GM19238 (cell line): ENCODE measurements around the gene SLN.

Experiments
- DNase-seq: peaks from one replicate; pipeline ENCODE4 v3.0.0; 2011; ENCODE audit warnings: low spot score; ENCODE audit not compliant: insufficient read length

Gene SLN

GRCh38 chr11:107719557-107720302 is 7.9 kb upstream of the SLN start:
- no peak for DNase-seq

- no peak for DNase-seq
These were observed 7.2 kb upstream of the SLN start for GRCh38 chr11:107719073-107719472.

- DNase-seq: no peak
These were observed 5.2 kb upstream of the SLN start for GRCh38 chr11:107716884-107717532.

DNA sequence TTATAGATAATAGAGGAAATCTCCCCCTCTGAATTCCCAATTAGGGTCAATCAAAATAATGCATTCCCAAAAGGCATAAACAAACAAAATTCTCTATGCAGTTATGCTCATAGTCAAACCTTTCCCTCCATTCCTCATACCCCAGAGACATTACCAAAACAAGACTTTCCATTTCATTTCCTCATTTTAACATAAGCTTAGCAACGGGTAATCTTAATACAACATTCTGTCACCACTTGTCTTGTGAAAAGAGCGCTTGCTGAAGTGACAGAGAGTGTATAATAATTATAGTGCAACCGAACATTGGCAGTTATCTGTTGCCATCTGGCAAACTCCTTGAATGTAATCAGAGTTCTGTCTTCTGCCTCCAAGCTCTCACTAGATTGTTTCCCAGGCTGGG is 1.2 kb upstream of the SLN start:
- DNase-seq: no peak

GRCh38 chr11:107710301-107710700 is 1.6 kb downstream of the SLN start:
- DNase-seq: no peak

DNA sequence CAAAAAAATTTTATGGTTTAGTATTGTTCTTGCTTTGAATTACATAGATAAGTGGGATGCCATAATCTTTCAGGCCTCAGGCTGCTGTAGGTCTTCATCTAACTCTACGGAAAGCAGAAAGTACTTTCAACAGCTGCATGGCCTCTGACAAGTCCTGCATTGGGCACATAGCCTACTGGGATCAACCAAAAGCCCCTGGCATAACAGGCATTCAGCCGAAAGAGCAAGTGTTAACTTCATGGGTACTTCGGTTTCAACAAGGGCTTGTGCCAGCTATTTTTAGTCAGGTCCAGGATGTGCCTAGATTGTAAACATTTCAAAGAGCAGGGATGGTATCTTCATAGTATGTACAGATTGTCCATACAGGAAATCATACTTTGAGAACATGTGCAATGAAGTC is 3.1 kb downstream of the SLN start:
- no peak for DNase-seq

DNA sequence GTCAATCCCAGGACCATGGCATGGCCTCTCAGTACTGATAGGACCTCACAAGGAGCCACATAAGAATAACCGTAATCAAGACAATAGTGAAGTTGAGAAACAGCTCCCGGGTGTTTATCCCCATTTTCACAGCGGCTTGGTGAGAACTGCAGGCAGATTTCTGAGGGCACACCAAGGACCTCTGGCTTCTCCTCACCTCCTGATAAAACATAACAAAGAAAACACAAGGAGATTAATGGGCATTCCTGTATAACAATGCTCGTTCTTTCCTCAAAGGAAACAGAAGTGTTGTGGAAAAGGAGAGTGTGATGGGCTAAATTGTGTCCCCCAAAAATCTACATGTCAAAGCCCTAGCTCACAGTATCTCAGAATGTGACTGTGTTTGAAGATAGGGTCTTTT is 4.0 kb downstream of the SLN start:
- no peak for DNase-seq

DNA sequence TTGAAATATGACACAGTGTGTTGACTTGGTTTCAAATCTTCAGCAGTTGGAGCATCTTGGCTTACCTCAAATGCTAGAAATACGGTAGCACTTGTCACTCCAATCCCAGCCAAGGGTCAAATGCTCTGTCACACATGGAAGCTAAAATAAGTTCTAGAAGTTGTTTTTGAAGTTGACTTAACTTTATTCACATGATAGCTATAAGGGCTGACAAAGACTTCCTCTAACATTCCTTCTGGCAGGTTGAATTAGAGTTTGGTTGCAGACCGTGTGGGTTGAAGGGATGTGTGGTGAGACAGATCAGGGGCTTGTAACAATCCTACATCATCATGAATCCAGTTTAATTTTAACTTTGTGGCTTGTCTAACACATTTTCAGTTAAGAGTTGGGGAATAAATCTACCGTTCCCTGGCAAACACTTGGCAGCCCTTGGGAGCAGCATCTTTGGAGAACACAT is 4.6 kb downstream of the SLN start:
- DNase-seq: no peak

DNA sequence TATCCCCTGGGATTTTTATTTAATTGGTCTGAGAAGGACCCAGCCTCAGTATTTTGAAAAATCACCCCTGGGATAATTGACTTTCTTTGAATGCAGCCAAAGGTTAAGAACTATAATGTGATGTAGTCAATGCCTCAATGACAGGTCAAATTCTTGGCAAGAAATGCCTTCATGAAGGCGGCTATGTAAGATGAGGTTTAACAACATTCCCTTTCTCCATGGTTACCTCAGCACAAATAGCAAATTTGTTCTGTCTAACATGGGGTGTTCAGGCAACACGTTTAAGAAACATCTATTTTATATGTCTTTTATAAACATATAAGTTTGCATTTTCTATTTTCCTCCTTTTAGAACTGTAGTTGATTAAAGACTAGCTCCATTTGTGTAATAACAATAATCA is 5.3 kb downstream of the SLN start:
- no peak for DNase-seq

DNA sequence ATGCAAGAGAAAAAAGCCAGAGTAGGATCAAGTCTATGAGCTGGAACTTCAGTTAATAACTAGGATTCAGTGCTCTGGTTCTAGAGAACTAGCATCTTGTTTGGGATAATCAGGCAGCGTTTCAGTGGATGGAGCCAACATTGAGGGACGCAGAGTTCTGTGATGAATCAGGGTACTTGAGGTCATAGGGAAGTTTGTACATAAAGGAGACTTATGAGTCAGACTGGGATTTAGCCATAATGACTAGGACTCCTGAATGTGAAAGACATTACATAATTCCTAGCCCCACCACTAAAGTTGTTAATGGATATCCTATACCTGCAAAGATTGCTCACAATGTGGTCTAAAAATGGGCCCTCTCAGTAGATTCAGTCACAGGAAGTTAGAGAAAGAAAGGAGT is 6.8 kb downstream of the SLN start:
- DNase-seq: no peak

DNA sequence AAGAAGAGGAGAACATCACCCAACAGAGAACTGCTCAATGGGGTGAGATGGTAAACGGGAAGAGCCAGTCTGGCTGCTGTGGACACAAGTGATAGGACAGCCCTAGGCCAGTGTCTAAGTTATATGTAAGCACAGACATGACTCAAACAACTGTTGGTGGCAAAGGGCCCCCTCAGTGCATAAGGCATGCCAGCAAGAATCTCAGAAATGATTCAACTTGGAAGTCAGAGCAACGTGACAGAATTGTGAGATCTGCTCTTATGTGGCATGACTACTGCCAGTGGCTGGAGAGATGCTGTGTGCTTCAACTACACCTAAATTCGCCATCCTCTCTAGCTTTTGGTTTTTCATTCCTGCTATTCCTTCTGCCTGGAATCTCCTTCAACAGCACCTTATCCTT is 7.4 kb downstream of the SLN start:
- no peak for DNase-seq

- DNase-seq: no peak
These were observed 9.1 kb downstream of the SLN start for GRCh38 chr11:107702723-107703122.

DNA sequence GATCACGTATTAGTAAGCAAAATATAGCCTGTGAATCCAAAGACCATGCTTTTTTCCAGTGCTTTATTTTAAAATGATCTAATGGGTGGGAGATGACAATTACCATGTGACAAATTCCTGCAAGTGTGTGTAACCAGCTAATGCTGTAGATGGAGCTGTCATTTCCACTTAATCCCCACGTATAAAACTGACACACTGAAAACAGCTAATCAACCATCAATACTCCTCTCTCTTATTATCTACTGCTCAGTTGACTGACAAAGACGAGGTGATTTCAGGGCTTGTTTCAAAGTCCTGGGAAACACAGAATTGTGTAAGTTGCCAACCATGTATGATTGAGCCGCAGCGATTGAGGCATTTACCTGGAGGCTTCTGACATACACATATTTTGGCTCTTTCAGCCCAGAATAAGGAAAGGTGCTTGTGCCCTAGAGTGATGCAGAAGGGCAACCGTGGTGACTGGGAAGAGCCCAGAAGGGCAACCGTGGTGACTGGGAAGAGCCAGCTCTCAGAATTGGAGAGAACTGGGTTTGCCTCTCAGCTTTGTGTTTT is 9.7 kb downstream of the SLN start:
- no peak for DNase-seq

- DNase-seq: no peak
These were observed 12.2 kb downstream of the SLN start for GRCh38 chr11:107699371-107700285.

GRCh38 chr11:107697291-107697690 is 14.6 kb downstream of the SLN start:
- DNase-seq: no peak

DNA sequence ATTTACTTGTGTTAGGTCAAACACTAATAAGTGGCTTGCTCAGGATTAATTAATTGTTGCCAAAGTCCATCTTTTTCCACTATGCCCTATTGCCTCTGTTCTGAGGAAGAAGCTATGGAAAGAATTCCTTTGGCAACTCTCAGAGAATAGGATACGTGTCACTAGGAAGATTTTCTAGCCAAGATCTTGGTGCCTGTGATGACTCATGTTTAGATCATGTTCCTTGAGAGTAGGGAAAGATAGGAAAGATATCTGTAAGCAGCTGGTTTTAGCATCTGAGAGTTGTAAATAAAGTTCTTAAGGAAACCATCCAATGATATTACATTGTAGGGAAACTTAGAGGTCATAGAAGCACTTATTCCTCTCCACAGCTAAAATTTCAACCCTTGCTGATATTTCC is 15.7 kb downstream of the SLN start:
- no peak for DNase-seq

- DNase-seq: no peak
These were observed 16.4 kb downstream of the SLN start for GRCh38 chr11:107695446-107695845.

GRCh38 chr11:107691000-107691750 is 20.7 kb downstream of the SLN start:
- DNase-seq: no peak

DNA sequence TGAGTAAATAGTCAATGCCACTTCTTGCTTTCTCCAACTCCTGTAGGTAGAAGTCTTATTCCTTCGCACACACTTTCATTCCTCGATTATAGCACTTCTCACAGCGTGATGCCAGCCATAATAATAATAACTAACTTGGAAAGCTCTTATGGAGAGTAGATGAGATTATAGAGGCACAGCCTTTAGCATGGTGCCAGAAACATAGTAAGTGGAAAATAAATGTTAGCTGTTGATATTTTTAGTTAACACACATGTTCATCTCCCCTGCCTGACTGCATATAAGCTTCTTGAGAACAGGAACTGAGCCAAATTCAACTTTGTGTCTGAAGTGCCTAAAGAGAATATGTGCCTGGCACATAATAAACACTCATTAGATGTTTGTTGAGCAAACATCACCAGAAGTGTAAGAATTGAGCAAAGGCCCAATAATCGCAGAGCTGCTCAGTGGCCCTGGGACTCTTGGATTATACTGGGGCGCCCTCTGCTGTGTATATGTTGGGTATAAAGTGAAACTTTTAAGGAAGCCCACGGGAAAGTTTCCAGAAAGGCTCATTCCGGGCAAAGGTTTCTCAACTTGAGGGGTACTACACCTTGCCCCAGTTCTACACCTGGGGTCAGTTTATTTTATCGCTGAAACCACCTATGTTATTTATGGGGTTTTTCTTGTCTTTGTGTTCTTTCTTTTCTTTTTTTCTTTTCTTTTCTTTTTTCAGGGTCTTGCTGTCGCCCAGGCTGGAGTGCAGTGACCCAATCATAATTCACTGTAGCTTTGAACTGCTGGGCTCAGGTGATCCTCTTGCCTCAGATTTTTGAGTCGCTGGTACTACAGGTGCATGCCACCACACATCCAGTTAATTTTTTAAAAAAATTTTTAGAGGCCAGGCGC is 22.3 kb downstream of the SLN start:
- DNase-seq: no peak

- DNase-seq: no peak
These were observed 23.4 kb downstream of the SLN start for GRCh38 chr11:107688322-107688918.
